ENCODE data around the gene RASSF1. TPM values are rescaled to one million over a fixed set of nuclear protein-coding genes. Genes with fewer than 3 reads are reported as not detected.
A peak's percentile ranks its signal among the peaks of the same experiment; 100 is the strongest.

RASSF1 gene
- polyA plus RNA-seq, 1 donor from 2014 or later = 51.4 TPM

DNA sequence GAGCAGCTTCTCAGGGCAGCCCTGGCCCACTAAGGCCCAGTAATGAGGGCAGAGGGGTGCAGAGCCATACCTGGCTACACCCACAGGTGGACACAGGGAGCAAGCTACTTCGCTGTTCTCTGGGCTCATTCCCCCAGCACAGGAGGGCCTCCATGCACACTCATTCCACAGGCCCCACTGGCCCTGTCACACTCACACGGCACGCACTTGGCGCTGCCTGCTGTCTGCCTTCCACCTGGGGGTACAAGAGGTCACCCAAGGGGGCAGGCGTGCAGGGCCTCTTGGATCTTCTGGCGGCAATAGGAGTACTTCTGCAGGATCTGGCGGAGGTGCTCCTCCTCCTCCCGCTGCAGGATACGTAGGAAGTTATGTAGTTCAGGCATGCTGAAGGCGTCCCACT lies 10.3 kb downstream of the RASSF1 start:
- Histone ChIP-seq H3K27me3 (ENCODE audit: insufficient read depth, low read depth, low read length) (no peaks in the 10 kb centered on the region), H4K20me1 (ENCODE audit: insufficient read depth) (no peaks in the 10 kb centered on the region), H2AFZ (ENCODE audit: low read depth, low read length) (no peak overlapping the region), H3K79me2 (replicated peaks; ENCODE audit: insufficient read depth, low read length) (peaks cover 21% of the 10 kb centered on the region), H3K9ac (ENCODE audit: low read length) (no peak overlapping the region), H3K9me2 (ENCODE audit: insufficient read depth, low read length) (no peaks in the 10 kb centered on the region), H3K4me2 (ENCODE audit: low read length) (no peak overlapping the region), H3K27ac (ENCODE audit: low read length) (no peak overlapping the region), H3K36me3 (ENCODE audit: insufficient read depth, low read length) (no peaks in the 10 kb centered on the region), H3K9me3 (ENCODE audit: low read length) (no peaks in the 10 kb centered on the region), H3F3A (ENCODE audit: insufficient read depth, low read length, poor library complexity, severe bottlenecking) (no peaks in the 10 kb centered on the region), H3K4me3 (ENCODE audit: low read length) (no peak overlapping the region)
- TF ChIP-seq EP300 (conservative IDR thresholded peaks at IDR 0.05; ENCODE audit: poor library complexity, severe bottlenecking) (no peak), EZH2 (IDR thresholded peaks at IDR 0.05; ENCODE audit: borderline replicate concordance, insufficient read depth, low read length, poor library complexity, severe bottlenecking) (no peak), MXI1 (conservative IDR thresholded peaks at IDR 0.05; ENCODE audit: poor library complexity, severe bottlenecking) (no peak), CTCF (IDR thresholded peaks at IDR 0.05; ENCODE audit: poor library complexity, severe bottlenecking) (no peak), RAD21 (conservative IDR thresholded peaks at IDR 0.05) (no peak), TAF1 (IDR thresholded peaks at IDR 0.05; ENCODE audit: low read depth) (no peak)

DNA sequence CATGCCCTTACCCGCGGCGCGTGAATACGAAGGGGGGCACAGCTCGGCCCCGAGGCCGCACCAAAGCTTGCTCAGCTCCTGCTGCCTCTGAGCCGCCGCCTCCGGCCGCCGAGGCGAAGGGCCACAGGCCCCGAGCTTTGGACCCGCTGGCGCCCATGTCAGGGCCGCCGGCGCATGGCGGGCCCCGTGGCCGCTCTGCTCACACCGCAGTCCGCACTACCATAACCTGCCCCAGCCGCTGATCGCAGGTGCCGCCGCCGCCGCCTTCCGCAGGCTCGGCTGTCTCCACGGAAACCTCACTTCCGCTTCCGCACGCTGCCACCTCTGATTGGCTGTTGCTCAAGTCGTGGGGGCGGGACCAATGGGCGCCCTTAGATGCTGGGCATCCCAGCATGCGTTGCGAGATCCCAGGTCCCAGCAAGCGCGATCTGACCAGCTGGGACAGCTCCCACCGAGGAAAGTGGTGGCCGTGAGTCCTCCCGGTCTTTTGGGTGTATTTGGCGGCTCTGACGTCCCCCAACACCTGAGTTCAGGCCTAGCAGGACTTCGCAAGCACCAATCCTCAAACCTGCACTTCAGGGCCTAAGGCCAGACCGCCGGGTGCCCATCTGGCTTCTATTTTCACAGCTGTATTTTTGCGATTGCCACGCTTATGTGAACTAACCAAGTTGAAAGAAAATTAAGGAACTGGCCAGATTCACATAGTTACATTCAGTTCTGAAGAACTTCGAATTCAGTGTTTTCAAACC lies 12.5 kb downstream of the RASSF1 start, which contains the start of gene TUSC2:
Gene TUSC2, minus strand, starts transcription at position 281 of the 749 bp plus-strand sequence. Its CDS starts 124 bp downstream, at position 157.
- TF ChIP-seq SMC3 (conservative IDR thresholded peaks at IDR 0.05; ENCODE audit: poor library complexity) (no peak), POLR2AphosphoS5 (IDR thresholded peaks at IDR 0.05) (peak; percentile 96), CTCF (IDR thresholded peaks at IDR 0.05; ENCODE audit: poor library complexity, severe bottlenecking) (no peak), EZH2 (IDR thresholded peaks at IDR 0.05; ENCODE audit: borderline replicate concordance, insufficient read depth, low read length, poor library complexity, severe bottlenecking) (no peak), MXI1 (conservative IDR thresholded peaks at IDR 0.05; ENCODE audit: poor library complexity, severe bottlenecking) (peak; percentile 92)
- TF ChIP-seq, protein P1, sequence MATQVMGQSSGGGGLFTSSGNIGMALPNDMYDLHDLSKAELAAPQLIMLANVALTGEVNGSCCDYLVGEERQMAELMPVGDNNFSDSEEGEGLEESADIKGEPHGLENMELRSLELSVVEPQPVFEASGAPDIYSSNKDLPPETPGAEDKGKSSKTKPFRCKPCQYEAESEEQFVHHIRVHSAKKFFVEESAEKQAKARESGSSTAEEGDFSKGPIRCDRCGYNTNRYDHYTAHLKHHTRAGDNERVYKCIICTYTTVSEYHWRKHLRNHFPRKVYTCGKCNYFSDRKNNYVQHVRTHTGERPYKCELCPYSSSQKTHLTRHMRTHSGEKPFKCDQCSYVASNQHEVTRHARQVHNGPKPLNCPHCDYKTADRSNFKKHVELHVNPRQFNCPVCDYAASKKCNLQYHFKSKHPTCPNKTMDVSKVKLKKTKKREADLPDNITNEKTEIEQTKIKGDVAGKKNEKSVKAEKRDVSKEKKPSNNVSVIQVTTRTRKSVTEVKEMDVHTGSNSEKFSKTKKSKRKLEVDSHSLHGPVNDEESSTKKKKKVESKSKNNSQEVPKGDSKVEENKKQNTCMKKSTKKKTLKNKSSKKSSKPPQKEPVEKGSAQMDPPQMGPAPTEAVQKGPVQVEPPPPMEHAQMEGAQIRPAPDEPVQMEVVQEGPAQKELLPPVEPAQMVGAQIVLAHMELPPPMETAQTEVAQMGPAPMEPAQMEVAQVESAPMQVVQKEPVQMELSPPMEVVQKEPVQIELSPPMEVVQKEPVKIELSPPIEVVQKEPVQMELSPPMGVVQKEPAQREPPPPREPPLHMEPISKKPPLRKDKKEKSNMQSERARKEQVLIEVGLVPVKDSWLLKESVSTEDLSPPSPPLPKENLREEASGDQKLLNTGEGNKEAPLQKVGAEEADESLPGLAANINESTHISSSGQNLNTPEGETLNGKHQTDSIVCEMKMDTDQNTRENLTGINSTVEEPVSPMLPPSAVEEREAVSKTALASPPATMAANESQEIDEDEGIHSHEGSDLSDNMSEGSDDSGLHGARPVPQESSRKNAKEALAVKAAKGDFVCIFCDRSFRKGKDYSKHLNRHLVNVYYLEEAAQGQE (IDR thresholded peaks at IDR 0.05; ENCODE audit: borderline replicate concordance) = peak; percentile 66

More for the DNA sequence above, 12.5 kb downstream of the RASSF1 start, which contains the start of gene TUSC2:
- Histone ChIP-seq H3K9ac (ENCODE audit: low read length) (peak within 1 kb of the TSS; percentile 85), H3K9me2 (ENCODE audit: insufficient read depth, low read length) (no peaks in the 10 kb centered on the region), H3K36me3 (ENCODE audit: insufficient read depth, low read length) (no peaks in the 10 kb centered on the region), H3K79me2 (replicated peaks; ENCODE audit: insufficient read depth, low read length) (peaks cover 12% of the 10 kb centered on the region), H3K4me2 (ENCODE audit: low read length) (peak within 1 kb of the TSS; percentile 87), H3F3A (ENCODE audit: insufficient read depth, low read length, poor library complexity, severe bottlenecking) (no peaks in the 10 kb centered on the region), H2AFZ (ENCODE audit: low read depth, low read length) (peak within 1 kb of the TSS; percentile 56), H3K27me3 (ENCODE audit: insufficient read depth, low read depth, low read length) (no peaks in the 10 kb centered on the region), H4K20me1 (ENCODE audit: insufficient read depth) (no peaks in the 10 kb centered on the region), H3K9me3 (ENCODE audit: low read length) (no peaks in the 10 kb centered on the region), H3K4me3 (ENCODE audit: low read length) (peak within 1 kb of the TSS; percentile 100), H3K27ac (ENCODE audit: low read length) (peak within 1 kb of the TSS; percentile 66)
